HepG2 (cell line): Measurements from ENCODE around the gene COG8. TPM values are rescaled to one million over a fixed set of nuclear protein-coding genes. Genes with fewer than 3 reads are reported as not detected.
A peak's percentile ranks its signal among the peaks of the same experiment; 100 is the strongest.

Experiments
- CC2D1A ChIP-seq: sonication (generic); formaldehyde crosslinking; IDR thresholded peaks from 2 replicates; pipeline ENCODE4 v1.8.1; 2023; ENCODE audit warnings: mild to moderate bottlenecking, missing genetic modification reagents
- CCDC6 ChIP-seq: sonication (generic); formaldehyde crosslinking; IDR thresholded peaks from 2 replicates; pipeline ENCODE4 v1.8.1; 2022; ENCODE audit warnings: mild to moderate bottlenecking, missing genetic modification reagents, moderate library complexity
- DNMT3B ChIP-seq: conservative IDR thresholded peaks from 2 replicates; pipeline ENCODE4 v1.6.1; 2016; ENCODE audit warnings: missing biosample characterization, control low read depth
- FOXC1 ChIP-seq: sonication (generic); formaldehyde crosslinking; IDR thresholded peaks from 2 replicates; pipeline ENCODE4 v1.8.0; 2022; ENCODE audit warnings: mild to moderate bottlenecking, missing genetic modification reagents, borderline replicate concordance
- GMEB2 ChIP-seq: IDR thresholded peaks from 2 replicates; pipeline ENCODE4 v1.6.1; 2016; ENCODE audit warnings: missing biosample characterization, missing genetic modification reagents, low read depth
- SUZ12 ChIP-seq: fragments of 150-350 bp; IDR thresholded peaks from 2 replicates; pipeline ENCODE4 v1.6.1; 2014; ENCODE audit warnings: low read depth, low read length
- TCF7 ChIP-seq: sonication (generic); IDR thresholded peaks from 2 replicates; pipeline ENCODE4 v1.6.1; 2016; ENCODE audit warnings: antibody characterized with exemption, low read depth
- TFDP2 ChIP-seq: sonication (generic); formaldehyde crosslinking; IDR thresholded peaks from 2 replicates; pipeline ENCODE4 v1.4.0; 2020; ENCODE audit warnings: missing genetic modification reagents
- YY1 ChIP-seq: IDR thresholded peaks from 2 replicates; pipeline ENCODE4 v1.6.1; 2011; ENCODE audit warnings: low read length, low read depth, moderate library complexity, mild to moderate bottlenecking; ENCODE audit not compliant: insufficient read depth, insufficient replicate concordance
- ZFP82 ChIP-seq: sonication (generic); formaldehyde crosslinking; IDR thresholded peaks from 2 replicates; pipeline ENCODE4 v1.5.1; 2020; ENCODE audit warnings: mild to moderate bottlenecking, missing genetic modification reagents, borderline replicate concordance
- ZNF225 ChIP-seq: sonication (generic); formaldehyde crosslinking; IDR thresholded peaks from 2 replicates; pipeline ENCODE4 v1.4.0; 2020; ENCODE audit warnings: mild to moderate bottlenecking, missing genetic modification reagents
- ZNF484 ChIP-seq: sonication (generic); formaldehyde crosslinking; IDR thresholded peaks from 2 replicates; pipeline ENCODE4 v1.5.1; 2020; ENCODE audit warnings: mild to moderate bottlenecking, low read depth, missing genetic modification reagents, borderline replicate concordance
- polyA plus RNA-seq, 8 experiments: library from polyadenylated mRNA; depleted of rRNA in 3 of 8; stranded (reverse) in 7 of 8; unstranded in 1 of 8; fragments of >200 nt; fragmentation: Illumina TruSeq in 4 of 8; extraction: Trizol in 4 of 8; gene quantifications; 2 replicates each; pipeline versions ENCODE4 v1.2.1 to v1.2.3, GENCODE V29; 2011 to 2016; ENCODE audit warnings: low read depth in 4 of 8, missing spikeins in 1 of 8, mixed read lengths in 1 of 8; ENCODE audit not compliant: insufficient read depth in 1 of 8
- total RNA-seq, 5 experiments: library from RNA; depleted of rRNA; stranded (reverse); fragments of >200 nt; fragmentation: Illumina TruSeq; extraction: Trizol; gene quantifications; 2 replicates each; pipeline ENCODE4 v1.2.3, GENCODE V29; 2016; ENCODE audit warnings: low read depth in 1 of 5
- TF ChIP-seq, protein P1 (sequence below): sonication (generic); formaldehyde crosslinking; IDR thresholded peaks from 2 replicates; pipeline ENCODE4 v1.5.1; 2020; ENCODE audit warnings: missing genetic modification reagents, mild to moderate bottlenecking, borderline replicate concordance
- TF ChIP-seq, protein P2 (sequence below): sonication (generic); formaldehyde crosslinking; IDR thresholded peaks from 2 replicates; pipeline ENCODE4 v1.5.0; 2020; ENCODE audit warnings: mild to moderate bottlenecking, missing genetic modification reagents, borderline replicate concordance
- TF ChIP-seq, protein P3 (sequence below): sonication (generic); formaldehyde crosslinking; IDR thresholded peaks from 2 replicates; pipeline ENCODE4 v1.8.0; 2022; ENCODE audit warnings: mild to moderate bottlenecking, missing genetic modification reagents
- TF ChIP-seq, protein P4 (sequence below): IDR thresholded peaks from 2 replicates; pipeline ENCODE4 v1.6.1; 2016; ENCODE audit warnings: missing compliant biosample characterization, missing genetic modification reagents, borderline replicate concordance
- TF ChIP-seq, protein P5 (sequence below): sonication (generic); formaldehyde crosslinking; IDR thresholded peaks from 2 replicates; pipeline ENCODE4 v1.8.0; 2022; ENCODE audit warnings: mild to moderate bottlenecking, missing genetic modification reagents, moderate library complexity

Gene COG8
- total and polyA plus RNA-seq, 2 of the 13 experiments (the other 11 are each of a cell fraction or from before 2014, with no cell fraction given), result 45.5 to 52.1 TPM

- TF ChIP-seq TCF7 (no peak), SUZ12 (no peak), CCDC6 (CRISPR knock-in tag) (no peak), GMEB2 (CRISPR knock-in tag) (no peak), TFDP2 (CRISPR knock-in tag) (no peak), CC2D1A (no peak), ZNF484 (0 out of 2 replicates have a peak, but pooled peaks have one; percentile 45), ZNF225 (no peak), ZFP82 (CRISPR knock-in tag) (no peak), DNMT3B (no peak), FOXC1 (CRISPR knock-in tag) (no peak; the same call in 1 of the 2 replicates), YY1 (no peak)
- TF ChIP-seq, protein P1, sequence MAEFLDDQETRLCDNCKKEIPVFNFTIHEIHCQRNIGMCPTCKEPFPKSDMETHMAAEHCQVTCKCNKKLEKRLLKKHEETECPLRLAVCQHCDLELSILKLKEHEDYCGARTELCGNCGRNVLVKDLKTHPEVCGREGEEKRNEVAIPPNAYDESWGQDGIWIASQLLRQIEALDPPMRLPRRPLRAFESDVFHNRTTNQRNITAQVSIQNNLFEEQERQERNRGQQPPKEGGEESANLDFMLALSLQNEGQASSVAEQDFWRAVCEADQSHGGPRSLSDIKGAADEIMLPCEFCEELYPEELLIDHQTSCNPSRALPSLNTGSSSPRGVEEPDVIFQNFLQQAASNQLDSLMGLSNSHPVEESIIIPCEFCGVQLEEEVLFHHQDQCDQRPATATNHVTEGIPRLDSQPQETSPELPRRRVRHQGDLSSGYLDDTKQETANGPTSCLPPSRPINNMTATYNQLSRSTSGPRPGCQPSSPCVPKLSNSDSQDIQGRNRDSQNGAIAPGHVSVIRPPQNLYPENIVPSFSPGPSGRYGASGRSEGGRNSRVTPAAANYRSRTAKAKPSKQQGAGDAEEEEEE (CRISPR knock-in tag), result no peak
- TF ChIP-seq, protein P2, sequence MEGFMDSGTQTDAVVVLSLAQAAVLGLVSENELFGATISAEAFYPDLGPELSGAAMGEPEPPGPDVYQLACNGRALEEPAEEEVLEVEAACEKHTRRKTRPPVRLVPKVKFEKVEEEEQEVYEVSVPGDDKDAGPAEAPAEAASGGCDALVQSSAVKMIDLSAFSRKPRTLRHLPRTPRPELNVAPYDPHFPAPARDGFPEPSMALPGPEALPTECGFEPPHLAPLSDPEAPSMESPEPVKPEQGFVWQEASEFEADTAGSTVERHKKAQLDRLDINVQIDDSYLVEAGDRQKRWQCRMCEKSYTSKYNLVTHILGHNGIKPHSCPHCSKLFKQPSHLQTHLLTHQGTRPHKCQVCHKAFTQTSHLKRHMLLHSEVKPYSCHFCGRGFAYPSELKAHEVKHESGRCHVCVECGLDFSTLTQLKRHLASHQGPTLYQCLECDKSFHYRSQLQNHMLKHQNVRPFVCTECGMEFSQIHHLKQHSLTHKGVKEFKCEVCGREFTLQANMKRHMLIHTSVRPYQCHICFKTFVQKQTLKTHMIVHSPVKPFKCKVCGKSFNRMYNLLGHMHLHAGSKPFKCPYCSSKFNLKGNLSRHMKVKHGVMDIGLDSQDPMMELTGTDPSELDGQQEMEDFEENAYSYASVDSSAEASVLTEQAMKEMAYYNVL (CRISPR knock-in tag), result peak; percentile 28; the same call in 1 of the 2 replicates
- TF ChIP-seq, protein P3, sequence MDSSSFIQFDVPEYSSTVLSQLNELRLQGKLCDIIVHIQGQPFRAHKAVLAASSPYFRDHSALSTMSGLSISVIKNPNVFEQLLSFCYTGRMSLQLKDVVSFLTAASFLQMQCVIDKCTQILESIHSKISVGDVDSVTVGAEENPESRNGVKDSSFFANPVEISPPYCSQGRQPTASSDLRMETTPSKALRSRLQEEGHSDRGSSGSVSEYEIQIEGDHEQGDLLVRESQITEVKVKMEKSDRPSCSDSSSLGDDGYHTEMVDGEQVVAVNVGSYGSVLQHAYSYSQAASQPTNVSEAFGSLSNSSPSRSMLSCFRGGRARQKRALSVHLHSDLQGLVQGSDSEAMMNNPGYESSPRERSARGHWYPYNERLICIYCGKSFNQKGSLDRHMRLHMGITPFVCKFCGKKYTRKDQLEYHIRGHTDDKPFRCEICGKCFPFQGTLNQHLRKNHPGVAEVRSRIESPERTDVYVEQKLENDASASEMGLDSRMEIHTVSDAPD, result no peak
- TF ChIP-seq, protein P4, sequence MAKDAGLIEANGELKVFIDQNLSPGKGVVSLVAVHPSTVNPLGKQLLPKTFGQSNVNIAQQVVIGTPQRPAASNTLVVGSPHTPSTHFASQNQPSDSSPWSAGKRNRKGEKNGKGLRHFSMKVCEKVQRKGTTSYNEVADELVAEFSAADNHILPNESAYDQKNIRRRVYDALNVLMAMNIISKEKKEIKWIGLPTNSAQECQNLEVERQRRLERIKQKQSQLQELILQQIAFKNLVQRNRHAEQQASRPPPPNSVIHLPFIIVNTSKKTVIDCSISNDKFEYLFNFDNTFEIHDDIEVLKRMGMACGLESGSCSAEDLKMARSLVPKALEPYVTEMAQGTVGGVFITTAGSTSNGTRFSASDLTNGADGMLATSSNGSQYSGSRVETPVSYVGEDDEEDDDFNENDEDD (CRISPR knock-in tag), result no peak
- TF ChIP-seq, protein P5, sequence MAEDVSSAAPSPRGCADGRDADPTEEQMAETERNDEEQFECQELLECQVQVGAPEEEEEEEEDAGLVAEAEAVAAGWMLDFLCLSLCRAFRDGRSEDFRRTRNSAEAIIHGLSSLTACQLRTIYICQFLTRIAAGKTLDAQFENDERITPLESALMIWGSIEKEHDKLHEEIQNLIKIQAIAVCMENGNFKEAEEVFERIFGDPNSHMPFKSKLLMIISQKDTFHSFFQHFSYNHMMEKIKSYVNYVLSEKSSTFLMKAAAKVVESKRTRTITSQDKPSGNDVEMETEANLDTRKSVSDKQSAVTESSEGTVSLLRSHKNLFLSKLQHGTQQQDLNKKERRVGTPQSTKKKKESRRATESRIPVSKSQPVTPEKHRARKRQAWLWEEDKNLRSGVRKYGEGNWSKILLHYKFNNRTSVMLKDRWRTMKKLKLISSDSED (CRISPR knock-in tag), result no peak
Measured at GRCh38 chr16:69329369-69330285, 9.7 kb downstream of the COG8 start (continued).
